HG03439 (cell line): Measurements from ENCODE around the gene ELF1.
"Not testable (repeated sequence)": the region's sequence is repeated elsewhere in the genome, so short reads cannot be mapped to it uniquely, and the experiment has no call there.

ENCODE experiments used
- ATAC-seq: cut with Tn5 transposase; IDR thresholded peaks from one replicate; pipeline ENCODE4 v1.9.1; 2021; ENCODE audit warnings: mild to moderate bottlenecking, moderate library complexity; ENCODE audit not compliant: unreplicated experiment

ELF1 gene

DNA sequence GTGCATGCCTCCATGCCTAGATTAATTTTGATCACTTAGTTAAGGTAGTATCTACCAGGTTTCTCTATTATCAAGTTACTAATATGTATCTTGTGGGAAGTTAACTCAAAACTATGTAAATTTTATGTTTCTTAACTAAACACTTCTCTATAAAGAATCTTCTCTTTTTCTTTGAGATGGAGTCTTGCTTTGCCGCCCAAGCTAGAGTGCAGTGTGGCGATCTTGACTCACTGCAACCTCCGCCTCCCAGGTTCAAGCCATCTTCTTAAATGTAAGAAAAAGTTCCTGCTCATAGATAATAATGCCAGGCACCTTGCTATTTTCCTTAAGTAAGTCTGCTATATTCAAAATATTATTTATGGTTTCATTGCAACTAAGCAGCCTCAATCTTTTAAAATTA is 58.4 kb downstream of the ELF1 start:
- no peak for ATAC-seq

DNA sequence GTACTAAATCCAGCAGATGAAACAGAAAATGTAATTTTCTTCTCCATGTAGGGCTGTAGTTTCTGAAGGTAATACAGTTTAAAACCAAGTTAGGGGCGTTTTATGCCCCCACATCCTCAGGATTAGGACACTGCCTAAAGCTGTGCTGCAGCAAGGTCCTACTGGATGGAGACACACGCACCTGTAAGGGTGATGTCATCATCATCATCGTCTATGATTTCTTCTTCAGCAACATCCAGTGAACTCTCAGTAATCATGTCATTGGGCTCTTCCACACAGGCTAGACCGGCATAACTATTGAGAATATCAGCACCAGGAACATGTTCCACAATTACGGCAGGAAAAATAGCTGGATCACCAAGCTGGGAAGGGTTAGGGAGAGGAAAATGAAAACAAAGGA is 60.5 kb downstream of the ELF1 start:
- ATAC-seq = no peak

DNA sequence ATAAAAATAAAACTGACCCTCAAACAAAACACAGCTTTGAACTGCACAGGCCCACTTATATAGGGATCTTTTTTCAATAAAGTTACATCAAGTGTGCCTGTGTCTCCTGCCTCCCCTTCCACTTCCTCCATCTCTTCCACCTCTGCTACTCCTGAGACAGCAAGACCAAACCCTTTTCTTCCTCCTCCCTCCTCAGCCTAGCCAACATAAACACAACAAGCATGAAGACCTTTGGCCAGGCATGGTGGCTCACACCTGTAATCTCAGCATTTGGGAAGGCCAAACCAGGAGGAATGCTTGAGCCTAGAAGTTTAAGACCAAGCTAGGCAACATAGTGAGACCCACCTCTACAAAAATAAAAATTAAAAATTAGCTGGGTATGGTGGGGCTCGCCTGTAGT is 72.6 kb downstream of the ELF1 start:
- no peak for ATAC-seq

DNA sequence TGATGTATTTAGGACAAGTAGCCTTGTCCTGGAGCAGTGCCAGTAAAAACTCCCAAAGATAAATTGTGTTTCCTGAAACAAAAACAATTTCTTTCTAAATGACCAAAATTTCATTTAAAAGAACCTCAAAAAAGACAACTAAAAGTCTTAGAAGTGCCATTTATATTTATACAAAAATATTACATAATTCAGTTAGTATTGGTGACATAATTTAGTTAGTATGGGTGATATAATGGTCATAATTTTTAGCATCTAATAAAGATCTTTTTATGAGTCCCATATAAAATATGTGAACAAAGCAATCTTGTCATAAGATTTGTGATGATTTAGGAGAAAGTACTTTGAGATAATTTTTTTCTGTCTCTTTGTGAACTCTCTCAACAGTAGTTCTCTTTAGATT is 76.0 kb downstream of the ELF1 start:
- no peak for ATAC-seq

DNA sequence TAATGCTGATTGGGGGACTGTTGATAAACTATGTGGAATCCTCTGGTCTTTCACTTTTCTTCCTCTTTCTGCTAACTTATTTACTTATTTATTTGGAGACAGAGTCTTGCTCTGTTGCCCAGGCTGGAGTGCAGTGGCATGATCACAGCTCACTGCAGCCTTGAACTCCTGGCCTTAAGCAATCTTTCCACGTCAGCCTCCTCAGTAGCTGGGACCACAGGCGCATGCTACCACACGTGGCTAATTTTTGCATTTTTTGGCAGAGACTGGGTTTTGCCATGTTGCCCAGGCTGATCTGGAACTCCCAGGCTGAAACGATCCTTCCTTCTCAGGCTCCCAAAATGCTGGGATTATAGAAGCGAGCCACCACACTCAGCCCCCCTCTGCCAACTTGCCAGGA is 77.5 kb downstream of the ELF1 start:
- ATAC-seq = no peak

DNA sequence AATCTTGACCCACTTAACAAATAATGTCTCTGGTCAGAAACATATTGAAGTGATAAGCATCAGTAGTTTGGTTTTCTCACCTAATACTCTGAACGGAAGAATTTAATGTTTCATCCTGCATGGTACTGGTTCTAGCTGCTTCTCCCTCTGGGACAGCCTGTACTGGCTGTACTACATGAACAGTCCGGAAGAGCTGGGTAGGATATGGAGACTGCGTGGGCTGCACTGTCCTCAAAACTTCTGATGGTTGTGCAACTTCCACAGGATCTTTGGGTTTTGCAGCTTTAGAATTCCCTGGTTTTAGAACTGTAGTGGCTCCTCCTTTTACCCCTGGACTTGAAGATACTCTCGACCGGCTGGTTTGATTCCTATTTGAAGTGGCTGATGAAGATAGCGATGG is 78.3 kb downstream of the ELF1 start:
- ATAC-seq = no peak

DNA sequence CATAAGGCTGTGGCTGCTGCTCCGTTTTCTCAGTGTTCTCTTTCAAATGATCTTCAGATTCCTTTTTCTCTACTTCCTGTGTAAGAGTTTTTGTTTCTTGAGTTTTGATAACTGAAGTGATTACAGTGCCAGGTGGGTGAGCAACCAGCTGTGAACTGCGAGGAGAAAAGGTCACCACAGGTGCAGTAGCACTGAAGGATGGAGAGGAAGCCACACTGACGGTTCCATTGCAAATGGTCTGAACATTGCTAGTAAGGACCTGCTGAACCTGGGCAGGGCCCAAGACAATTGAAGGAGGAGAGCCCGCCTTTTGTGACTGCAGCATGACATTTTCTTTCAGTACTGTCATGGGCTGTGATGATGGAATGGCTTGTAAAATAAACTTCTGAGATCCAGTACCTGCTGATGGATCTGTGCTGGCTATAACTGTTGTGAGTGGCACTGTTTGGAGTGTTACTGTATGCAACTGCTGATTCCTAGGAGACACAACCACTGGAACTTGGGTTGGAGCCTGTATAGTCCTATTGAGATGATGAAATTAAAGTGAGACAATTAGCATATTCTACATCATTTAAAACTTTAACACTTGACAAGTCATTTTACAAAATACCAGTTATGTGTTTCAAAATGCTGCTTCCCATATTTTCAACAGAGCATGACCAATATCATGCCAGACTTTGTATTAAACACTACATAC is 85.5 kb downstream of the ELF1 start:
- ATAC-seq = no peak

DNA sequence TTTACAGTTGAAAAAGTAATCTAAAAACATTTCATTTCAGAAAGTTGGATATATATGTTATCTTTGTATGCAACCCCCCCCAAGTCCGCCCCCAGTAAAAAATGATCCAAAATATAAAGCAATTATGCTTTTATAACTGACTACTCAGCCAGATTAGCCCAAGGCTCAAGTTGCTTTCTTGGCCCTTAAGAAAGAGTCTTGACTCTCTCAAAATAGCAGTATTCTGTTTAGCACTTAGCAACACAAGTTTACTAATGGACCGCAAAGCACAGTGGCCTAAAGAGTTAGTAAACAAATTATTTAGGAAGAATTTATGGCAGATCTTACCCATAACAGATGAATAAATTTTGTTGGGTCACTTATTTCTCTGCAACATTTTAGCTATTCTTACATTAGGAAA is 86.9 kb downstream of the ELF1 start:
- no peak for ATAC-seq

DNA sequence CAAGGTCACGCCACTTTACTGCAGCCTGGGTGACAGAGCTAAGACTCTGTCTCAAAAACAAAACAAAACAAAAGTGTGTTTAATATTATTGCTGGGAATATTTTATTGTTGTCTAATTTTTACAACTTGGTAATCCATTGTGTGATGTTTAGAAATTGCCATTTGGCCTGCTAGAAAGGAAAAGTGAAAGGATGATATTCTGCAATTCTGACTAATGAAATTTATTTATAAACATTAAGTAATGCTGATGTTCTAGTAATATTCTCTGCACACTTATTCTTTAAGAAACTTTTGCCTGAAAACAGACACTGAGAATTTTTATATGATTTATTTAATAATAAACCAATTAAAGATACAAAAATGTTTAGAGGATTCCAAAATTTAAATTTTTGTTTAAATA is 87.4 kb downstream of the ELF1 start:
- no peak for ATAC-seq

DNA sequence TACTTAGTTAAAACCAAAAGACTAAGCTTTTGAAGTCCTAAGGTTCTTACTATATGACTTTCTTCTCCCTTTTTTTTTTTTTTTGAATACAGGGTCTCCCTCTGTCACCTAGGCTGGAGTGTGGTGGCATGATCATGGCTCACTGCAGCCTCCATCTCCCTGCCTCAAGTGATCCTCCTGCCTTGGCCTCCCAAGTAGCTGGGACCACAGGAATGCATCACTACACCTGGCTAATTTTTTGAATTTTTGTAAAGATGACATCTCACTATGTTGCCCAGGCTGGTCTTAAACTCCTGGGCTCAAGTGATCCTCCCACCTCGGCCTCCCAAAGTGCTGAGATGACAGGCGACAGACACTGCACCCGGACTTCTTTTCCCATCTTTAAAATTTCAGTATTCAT is 89.2 kb downstream of the ELF1 start:
- not testable (repeated sequence) for ATAC-seq

DNA sequence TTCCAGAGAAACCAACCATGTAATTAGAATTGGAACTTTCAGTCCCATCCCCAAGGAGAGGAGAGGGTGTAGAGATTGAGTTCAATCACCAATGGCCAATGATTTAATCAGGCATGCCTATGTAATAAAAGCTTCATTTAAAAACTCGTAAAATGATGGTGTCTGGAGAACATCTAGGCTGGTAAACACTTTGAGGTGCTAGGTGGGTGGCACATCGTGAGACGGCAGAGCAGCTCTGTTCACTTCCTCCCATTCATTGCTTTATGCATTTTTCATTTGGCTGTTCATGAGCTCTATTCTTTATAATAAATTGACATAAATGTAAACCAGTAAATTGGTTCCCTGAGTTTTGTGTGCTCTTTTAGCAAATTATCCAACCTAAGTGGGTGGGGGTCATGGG is 90.1 kb downstream of the ELF1 start:
- ATAC-seq = no peak

DNA sequence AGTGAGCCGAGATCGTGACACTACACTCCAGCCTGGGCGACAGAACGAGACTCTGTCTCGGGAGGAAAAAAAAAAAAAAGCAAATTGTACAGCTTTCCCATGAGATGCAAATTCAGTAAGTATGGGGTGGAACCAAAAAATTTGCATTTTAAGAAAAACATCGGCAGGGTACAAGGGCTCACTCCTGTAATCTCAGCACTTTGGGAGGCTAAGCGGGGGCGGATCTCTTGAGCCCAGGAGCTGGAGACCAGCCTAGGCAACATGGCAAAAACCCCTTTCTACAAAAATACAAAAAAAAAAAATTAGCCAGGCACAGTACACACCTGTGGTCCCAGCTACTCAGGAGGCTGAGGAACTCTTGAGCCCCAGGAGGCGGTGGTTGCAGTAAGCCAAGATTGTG is 91.2 kb downstream of the ELF1 start:
- ATAC-seq = no peak

DNA sequence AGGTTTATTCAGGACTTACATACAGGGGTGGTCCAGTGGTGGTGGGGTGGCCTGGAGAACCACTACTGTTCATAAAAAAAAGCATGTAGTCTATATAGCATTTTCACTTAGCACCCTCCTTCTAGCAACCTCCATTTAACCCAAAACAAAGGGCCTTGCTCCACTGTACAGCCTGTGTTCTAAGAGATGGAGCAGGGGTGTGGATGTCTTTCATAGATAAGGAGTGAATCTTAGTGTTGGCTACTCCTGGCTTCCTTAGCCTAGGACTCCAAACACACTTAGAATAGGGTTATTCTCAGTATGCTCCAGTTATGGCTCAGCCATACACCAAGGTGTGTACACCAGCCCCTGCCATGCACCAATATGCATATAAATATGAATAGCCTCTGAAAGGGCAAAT is 95.2 kb downstream of the ELF1 start:
- no peak for ATAC-seq

DNA sequence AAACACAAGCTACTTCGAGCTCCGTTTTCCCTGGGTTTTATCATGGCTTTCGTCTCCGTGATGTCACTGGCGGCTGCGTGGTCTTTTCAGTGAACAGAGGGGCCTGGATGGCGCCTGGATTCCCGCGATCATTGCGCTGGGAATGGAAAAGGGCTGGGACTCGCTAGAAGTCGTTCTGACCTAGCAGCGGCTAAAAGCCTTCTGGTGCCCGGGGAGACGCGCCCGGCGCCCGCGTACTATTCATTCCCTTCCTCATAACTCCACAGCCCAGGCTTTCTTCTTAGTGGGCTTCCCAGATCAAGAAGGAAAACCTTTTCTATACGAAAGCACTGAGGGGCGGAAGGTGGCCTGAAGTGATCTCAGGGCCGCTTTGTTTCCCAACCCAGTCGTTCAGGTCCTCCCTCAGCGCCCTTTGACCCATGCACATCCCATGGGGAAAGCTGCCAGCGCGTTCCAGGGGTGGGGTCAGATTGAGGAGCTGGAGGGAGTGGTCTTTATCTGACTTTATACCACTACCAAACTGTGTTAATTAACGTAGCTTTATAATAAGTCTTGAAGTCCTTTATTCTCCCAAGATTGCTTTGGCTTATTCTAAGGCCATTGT is 96.6 kb downstream of the ELF1 start:
- ATAC-seq = no peak

DNA sequence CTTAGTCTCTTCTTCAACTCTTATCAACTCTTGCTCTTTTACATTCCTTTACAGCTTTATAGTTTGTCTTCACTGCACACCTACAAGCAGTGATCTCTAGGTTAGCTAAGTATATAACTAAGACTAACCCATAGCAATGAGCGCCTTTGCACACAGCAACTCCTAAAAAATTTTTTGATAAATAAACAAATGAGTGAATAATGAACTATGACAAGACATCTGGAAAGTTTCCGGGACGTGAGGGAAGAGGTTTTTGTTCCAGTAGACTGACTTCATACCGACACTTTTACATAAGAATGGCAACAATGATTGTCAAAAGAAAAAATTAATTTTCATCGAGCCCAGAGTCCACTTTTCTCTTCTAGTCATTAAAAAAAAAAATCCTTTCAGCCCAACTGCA is 98.3 kb downstream of the ELF1 start:
- no peak for ATAC-seq

DNA sequence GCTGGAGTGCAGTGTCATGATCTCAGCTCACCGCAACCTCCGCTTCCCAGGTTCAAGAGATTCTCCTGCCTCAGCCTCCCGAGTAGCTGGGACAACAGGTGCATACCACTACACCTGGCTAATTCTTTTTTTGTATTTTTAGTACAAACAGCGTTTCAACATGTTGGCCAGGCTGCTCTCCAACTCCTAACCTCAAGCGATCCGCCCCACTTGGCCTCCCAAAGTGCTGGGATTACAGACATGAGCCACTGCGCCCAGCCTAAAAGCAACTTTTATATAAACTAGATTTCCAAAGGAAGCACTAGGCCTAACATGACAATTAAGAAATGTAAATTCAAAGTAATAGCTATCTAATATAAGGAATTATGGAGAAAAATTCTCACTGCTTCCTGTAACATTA is 99.2 kb downstream of the ELF1 start:
- not testable (repeated sequence) for ATAC-seq

DNA sequence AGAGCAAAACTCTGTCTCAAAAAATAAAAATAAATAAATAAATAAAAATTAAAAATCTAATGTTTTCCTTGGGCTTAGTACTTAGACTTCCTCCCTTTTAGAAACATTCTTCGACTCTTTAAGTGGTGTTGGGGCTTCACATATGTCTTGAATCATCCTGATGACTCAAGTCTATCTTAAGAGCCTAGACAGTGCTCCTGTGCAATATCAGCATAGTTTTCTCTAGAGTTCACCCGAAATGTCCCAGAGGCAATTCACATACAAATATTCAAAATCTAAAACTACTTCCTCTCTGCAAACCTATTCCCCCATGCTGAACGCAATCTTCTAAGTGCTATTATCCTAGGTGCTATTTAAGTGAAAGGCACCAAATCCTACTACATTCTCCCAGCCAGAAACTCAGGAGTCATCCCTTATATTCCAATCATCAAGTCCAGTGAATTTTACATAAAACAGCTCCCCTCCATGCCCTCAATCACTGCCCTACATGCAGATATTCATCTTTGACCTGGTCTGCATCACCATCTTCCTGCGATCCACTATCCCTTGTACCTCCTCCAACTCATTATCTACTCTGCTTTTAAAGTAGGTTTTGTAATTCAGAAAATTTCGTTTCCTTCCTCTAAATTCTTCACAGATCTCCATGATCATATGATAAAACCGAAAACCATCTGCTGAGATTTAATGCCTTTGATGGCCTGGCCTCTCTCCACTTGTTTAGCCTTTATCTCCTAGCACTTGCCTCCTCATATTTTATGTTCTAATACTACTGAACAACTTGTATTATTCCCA is 102.7 kb downstream of the ELF1 start:
- no peak for ATAC-seq

DNA sequence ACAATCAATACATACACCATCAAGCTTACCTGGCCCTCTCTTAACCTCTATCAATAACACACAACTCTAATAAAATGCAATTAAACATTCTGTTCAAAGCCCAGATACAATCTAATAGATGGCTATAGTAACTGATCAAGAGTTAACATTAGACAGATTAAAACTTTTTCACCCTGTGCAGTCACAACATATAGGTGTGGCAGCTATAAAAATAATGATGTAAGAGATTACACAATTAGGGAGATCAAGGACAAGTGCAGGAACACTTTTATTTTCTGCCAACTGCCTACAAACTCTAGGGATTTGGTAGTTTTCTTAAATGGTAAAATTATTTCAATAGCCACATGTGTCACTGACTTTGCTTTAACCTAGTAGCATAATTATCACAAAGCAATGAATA is 104.3 kb downstream of the ELF1 start:
- ATAC-seq = not testable (repeated sequence)

DNA sequence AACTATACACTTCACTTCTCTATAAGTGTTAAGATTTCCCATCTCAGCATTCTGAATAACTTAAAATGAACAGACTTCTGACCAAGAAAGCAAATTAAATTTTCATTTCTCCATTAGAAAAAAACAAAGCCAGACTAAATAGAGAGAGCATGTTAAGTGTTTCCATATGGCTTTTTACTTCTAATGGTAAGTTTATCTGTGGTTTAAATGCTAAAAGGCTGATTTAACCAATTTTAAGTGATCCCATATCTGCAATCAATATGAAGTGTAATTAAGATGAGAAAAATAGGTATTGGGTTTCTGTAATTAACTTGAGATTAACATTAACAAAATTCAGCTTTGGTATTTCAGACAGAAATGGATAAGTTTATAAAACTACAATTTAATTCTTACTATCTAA is 107.8 kb downstream of the ELF1 start:
- no peak for ATAC-seq

DNA sequence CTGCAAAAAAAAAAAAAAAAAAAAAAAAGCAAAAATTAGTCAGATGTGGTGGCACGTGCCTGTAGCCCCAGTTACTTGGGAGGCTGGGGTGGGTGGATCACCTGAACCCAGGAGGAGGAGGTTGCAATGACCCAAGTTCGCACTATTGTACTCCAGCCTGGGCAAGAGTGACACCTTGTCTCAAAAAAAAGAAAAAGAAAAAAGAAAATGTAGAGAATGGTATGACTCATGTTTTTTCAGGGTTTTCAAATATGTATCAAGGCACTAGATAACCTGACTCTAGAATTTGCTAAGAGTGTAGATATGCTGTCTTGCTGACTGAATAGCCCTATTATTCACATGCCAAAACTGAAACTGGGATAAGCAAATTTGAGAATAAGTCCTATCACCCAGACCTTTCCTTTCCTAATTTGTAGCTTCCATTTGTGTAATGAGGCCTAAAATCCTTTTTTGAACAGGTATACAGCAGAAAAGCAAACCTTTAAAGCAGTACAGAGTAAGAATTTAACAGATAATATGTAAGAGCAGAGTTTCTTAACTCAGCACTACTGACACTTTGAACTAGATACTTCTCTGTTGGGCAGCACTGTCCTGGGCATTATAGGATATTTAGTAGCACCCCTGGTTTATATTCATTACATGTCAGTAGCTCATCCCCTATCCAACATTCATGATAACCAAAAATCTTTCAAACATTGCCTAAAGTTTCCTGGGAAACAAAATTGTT is 108.6 kb downstream of the ELF1 start:
- ATAC-seq = no peak

DNA sequence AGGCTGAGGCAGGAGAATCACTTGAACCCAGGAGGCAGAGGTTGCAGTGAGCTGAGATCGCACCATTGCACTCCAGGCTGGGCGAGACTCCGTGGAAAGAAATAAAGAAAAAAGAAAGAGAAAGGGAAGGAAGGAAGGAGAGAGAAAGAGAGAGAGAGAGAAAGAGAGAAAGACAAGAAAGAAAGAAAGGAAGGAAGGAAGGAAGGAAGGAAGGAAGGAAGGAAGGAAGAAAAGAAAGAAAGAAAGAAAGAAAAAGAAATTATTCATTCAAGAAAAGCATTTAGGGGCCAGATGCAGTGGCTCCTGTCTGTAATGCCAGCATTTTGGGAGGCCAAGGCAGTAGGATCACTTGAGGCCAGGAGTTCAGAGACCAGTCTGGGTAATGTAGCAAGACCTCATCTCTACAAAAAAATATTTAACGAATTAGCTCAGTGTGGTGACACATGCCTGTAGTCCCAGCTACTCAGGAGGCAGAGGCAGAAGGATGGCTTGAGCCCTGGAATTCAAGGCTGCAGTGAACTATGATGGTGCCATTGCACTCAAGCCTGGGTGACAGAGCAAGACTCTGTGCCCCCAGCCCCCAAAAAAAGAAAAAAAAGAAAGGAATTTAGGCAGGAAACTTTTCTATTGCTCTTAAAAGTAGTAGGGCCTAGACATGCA is 109.4 kb downstream of the ELF1 start:
- not testable (repeated sequence) for ATAC-seq
